ENCODE results near the gene HYAL2.

GRCh38 chr3:50351323-50351697, 28.8 kb upstream of the HYAL2 start:
- TF ChIP-seq ZNF501 (tag by site-specific recombination; IDR thresholded peaks at IDR 0.05) (no peak), CTCF (tag by site-specific recombination; IDR thresholded peaks at IDR 0.05) (no peak), ZNF221 (tag by site-specific recombination; IDR thresholded peaks at IDR 0.05; ENCODE audit: borderline replicate concordance) (no peak), ZBTB1 (tag by site-specific recombination; IDR thresholded peaks at IDR 0.05) (no peak), ZNF239 (tag by site-specific recombination; IDR thresholded peaks at IDR 0.05) (no peak), TCF7L2 (IDR thresholded peaks at IDR 0.05; ENCODE audit: borderline replicate concordance, low read depth, low read length) (no peak), ZNF121 (tag by site-specific recombination; IDR thresholded peaks at IDR 0.05) (no peak), ZNF398 (tag by site-specific recombination; IDR thresholded peaks at IDR 0.05) (no peak), PRDM6 (tag by site-specific recombination; IDR thresholded peaks at IDR 0.05) (no peak)
